Measurements from ENCODE around the gene ABCF1.

The ABCF1 gene

DNA sequence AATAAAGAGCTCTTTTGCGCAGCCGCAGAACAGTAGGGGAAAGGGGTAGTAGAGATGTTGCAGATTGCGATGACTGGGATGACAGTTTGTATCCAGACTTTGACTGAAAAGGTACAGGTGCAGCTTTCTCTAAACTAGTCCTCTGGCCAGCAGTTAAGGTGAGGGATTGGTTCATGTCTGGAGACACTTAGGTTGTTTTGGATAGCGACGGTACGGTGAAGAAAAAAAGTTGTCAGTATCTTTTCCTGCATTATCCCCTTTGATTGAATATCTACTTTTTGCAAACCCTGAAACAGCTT lies 13.6 kb upstream of the ABCF1 start:
- DNase-seq (ENCODE audit: low read depth, low spot score): no peak

GRCh38 chr6:30560930-30561329 lies 10.3 kb upstream of the ABCF1 start:
- DNase-seq (ENCODE audit: low read depth, low spot score): no peak

DNA sequence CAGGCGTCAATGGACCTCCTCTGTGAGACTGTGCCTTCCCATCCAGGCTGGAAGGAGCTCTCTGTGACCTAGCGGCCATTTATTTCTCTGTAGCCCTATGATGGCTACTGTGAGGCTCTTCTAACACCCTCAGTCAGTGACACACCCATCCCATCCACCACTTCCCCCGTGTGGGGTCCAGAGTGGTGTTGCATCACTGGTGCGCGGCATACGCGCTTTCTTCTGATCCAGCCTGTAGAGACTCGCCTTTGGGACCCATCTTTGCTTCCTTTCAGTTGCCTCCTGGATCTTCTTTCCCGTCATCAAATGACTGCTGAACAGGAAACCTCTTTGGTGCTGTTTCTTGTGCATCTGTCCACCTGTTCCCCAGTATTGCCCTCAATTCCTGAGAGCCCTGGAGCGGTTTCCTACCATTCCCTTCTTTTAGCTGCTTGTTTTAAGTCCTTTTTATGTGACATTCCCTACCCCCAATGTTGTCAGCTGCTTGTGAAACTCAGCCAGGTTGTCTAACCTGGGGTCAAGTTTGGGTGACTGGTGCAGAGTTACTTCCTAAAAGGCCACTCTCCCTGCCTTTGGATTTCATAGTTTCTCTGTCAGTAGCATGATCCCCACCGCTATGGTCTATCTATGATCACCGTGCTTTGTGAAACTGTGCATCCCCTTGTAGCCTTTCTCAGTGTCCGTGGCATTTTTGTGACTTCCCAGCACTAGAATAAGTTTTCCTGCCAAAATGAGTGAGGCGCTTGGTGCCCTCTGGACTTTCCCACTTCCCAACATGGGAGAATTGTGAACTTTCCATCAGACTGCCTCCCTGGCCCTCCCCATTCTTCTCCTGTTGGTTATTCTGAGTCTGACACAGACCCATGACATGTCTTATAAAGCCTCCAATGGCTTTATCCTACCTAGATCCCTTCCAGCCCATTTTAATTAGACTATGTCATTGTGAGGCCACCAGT lies 8.5 kb upstream of the ABCF1 start:
- no peak for DNase-seq (ENCODE audit: low read depth, low spot score)

DNA sequence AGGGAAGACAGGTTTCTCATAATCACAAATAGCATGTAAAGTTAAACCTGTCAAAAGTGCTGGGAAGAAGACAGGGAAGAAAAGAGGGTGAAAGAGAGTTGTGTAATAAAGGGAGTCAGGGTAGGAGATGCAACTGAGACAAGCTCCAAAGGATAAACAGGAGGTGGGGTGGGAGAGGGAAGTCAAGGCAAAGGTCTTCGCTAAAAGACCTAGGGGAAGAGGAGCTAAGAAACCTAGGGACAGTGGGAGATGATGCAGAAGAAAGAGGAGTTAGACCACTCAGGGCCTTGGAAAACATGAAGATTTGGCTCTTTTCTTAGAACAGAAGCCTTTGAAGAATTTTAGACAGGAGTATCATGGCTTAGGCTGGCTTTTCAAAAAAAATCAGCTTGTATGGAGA lies 7.1 kb upstream of the ABCF1 start:
- no peak for DNase-seq (ENCODE audit: low read depth, low spot score)

DNA sequence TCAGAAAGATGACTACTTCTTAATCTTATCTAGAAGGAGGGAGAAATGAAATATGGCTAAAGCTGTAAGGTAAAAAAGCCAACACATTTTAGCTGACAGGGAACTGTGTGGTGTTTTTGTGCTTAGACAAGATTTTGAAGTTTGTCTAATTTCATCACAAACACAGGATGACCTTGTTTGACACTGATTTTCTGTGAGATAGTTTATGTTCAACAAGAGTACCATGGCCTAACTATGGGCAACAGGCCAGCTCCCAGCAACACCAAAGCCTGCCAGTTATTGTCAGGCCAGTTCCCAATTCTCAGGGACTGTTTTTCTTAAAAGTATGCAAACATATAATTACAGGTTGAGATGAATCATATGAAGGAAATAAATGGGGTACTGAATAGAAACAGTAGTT lies 5.5 kb upstream of the ABCF1 start:
- no peak for DNase-seq (ENCODE audit: low read depth, low spot score)

GRCh38 chr6:30568245-30568644 lies 3.0 kb upstream of the ABCF1 start:
- DNase-seq (ENCODE audit: low read depth, low spot score): no peak

- no peak for DNase-seq (ENCODE audit: low read depth, low spot score)
Measured at GRCh38 chr6:30570263-30570662, 979 bp upstream of the ABCF1 start.

- DNase-seq (ENCODE audit: low read depth, low spot score): no peak
Measured at GRCh38 chr6:30570740-30571074, 535 bp upstream of the ABCF1 start.

DNA sequence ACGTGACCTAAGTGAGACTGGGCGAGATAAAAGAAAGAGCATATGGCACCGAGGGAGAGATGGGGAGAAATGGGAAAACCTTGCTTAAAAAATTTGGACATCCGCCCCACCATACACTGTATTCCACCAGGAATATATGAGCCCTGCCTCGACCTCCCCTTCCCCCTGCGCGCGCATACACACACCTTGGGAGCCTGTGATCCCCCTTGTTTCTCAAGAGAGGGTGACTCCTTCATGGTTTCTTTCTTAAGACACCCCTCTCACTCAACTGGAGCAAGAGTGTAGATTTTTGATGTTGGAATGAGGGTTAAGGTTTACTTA lies 480 bp downstream of the ABCF1 start:
- no peak for DNase-seq (ENCODE audit: low read depth, low spot score)

DNA sequence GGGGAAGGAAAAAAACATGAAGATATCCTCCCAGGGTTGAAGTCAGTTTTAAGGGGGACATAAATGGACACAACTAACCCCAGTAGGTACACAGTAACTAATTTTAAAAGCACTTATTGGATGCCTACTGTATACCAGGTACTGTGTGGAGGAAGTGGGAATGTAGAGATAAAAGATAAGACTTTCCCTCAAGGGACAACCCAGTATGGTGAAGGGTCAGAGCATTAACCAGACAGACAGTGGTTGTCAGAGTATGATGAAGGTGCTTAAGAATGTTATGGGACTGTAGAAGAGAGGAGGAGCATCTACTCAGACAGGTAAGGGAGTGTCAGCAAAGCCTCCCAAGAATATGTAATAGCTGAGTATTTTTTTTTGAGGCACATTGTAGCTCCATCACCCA lies 906 bp downstream of the ABCF1 start:
- no peak for DNase-seq (ENCODE audit: low read depth, low spot score)

DNA sequence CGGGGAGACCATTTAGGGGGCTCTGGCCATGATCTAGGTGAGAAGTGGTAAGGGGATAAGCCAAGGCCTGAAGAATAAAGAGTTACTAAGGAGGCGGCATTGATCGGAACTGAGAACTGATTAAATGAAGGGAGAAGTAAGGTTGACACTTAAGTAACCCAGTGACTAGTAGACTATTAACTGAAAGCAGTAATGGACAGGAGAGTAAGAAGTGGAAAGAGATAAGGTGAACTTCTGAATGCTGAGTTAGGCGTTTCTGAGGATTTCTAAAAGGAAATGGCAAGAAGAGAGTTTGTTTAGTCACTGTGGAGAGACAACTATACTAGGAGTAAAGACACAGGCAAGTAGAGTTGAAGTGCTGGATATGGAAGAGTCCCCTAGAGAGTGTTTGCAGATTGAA lies 1.9 kb downstream of the ABCF1 start:
- no peak for DNase-seq (ENCODE audit: low read depth, low spot score)

GRCh38 chr6:30578051-30578450 lies 6.8 kb downstream of the ABCF1 start:
- no peak for DNase-seq (ENCODE audit: low read depth, low spot score)

DNA sequence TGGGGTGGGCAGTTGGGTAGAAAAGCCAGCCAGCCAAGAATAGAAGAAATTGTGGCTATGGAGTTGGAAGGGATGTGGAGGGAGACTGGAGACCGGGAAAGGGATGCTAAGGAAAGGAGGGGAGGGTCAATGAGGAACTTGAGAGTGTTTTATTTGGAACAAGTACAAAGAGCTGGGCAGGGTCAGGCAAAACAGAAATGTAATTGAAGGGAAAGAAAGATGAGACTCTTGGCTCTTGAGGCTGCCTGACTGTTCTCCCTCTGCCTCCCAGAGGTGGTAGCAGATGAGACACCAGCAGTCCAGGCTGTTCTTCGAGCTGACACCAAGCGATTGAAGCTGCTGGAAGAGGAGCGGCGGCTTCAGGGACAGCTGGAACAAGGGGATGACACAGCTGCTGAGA lies 12.7 kb downstream of the ABCF1 start:
- DNase-seq (ENCODE audit: low read depth, low spot score): no peak

DNA sequence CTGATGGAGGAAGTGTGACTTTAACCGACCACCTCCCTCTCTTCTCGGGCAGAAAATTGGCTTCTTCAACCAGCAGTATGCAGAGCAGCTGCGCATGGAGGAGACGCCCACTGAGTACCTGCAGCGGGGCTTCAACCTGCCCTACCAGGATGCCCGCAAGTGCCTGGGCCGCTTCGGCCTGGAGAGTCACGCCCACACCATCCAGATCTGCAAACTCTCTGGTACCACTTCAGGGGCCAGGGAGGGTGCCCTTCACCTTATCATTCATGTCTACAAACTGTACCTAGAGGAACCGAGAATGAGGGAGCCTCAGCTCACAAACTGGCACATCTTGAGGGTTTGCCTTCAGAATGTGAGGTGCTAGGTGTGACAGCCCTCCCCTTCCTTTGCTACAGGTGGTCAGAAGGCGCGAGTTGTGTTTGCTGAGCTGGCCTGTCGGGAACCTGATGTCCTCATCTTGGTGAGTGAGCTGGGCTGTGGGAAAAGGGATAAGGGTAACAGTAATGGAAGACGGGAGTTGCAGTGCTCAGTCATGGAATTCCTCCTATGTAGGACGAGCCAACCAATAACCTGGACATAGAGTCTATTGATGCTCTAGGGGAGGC lies 18.6 kb downstream of the ABCF1 start:
- DNase-seq (ENCODE audit: low read depth, low spot score): no peak

- DNase-seq (ENCODE audit: low read depth, low spot score): no peak
Measured at GRCh38 chr6:30590509-30590908, 19.3 kb downstream of the ABCF1 start.

DNA sequence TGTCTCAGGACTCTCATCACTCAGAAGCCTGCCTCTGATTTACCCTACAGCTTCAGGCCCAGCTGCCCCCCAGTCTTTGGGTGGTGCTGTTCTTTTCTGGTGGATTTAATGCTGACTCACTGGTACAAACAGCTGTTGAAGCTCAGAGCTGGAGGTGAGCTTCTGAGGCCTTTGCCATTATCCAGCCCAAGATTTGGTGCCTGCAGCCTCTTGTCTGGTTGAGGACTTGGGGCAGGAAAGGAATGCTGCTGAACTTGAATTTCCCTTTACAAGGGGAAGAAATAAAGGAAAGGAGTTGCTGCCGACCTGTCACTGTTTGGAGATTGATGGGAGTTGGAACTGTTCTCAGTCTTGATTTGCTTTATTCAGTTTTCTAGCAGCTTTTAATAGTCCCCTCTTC lies 19.8 kb downstream of the ABCF1 start:
- peak; percentile 74 for DNase-seq (ENCODE audit: low read depth, low spot score)

- no peak for DNase-seq (ENCODE audit: low read depth, low spot score)
Measured at GRCh38 chr6:30592287-30592686, 21.0 kb downstream of the ABCF1 start.

GRCh38 chr6:30597315-30598144 lies 26.3 kb downstream of the ABCF1 start:
- DNase-seq (ENCODE audit: low read depth, low spot score): peak; percentile 75

DNA sequence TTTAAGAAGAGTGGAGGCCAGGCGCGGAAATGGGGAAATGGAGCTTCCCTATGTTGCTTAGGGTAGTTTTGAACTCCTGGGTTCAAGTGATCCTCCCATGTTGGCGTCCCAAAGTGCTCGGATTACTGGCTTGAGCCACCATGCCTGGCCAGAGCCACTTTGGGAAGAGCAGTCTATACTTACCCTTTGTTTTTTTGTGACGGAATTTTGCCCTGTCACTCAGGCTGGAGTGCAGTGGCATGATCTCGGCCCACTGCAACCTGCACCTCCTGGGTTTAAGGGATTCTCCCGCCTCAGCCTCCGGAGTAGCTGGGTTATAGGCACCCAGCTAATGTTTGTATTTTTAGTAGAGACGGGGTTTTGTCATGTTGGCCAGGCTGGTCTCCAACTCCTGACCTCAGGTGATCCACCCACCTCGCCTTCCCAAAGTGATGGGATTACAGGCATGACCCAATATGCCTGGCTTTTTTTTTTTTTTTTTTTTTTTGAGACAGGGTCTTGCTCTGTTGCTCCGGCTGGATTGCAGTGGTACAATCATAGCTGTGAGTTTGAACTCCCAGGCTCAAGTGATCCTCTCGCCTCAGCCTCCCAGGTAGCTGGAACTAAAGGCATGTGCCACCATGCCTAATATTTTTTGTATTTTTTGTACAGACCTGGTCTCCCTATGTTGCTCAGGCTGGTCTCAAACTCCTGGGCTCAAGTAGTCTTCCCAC lies 27.8 kb downstream of the ABCF1 start:
- DNase-seq (ENCODE audit: low read depth, low spot score): peak; percentile 24

- DNase-seq (ENCODE audit: low read depth, low spot score): no peak
Measured at GRCh38 chr6:30599625-30600324, 28.5 kb downstream of the ABCF1 start.

DNA sequence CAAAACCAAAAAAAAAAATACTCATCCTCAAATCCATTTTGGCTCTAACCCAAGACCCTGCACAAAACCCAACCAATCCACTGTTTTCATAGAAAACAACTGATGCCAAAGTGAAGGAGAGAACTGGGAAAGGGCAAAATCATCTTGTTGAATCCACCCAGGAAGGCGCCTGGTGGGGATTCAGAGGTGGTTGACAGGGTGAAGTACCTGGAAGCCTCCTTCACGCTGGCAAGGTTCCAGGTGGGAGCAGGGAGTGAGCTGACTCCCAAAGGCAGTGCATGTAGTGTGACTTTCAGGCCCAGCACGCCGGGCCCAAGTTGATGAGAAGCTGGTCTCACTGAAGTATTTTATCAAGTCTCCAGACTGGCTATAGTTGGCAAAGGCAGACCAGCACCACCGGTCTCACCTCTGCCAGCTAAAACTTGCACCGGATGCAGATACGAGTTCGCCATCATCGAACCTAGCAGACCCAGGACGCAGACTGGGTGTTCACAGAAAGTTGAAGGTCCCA lies 29.3 kb downstream of the ABCF1 start:
- no peak for DNase-seq (ENCODE audit: low read depth, low spot score)
